ENCODE results near the gene ACAP3.

ACAP3 gene

GRCh38 chr1:1322418-1322817 is 14.7 kb upstream of the ACAP3 start:
- TF ChIP-seq CTCF (IDR thresholded peaks at IDR 0.05): no peak
- Histone ChIP-seq H3K27me3 (no peaks in the 10 kb centered on the region), H3K4me1 (ENCODE audit: control insufficient read depth in 1 of 2, insufficient read depth in 1 of 2, low read depth in 1 of 2, low read length in 1 of 2) (peaks cover 26 to 33% of the 10 kb centered on the region in 2 experiments), H3K4me3 (ENCODE audit: low read depth in 1 of 2, low read length in 1 of 2) (no peak overlapping the region), H3K36me3 (peaks cover 51% of the 10 kb centered on the region), H3K9me3 (no peaks in the 10 kb centered on the region), H3K27ac (no peak overlapping the region)

GRCh38 chr1:1321477-1321876 is 13.7 kb upstream of the ACAP3 start:
- H3K27me3 ChIP-seq: no peaks in the 10 kb centered on the region
- no peak overlapping the region for H3K27ac ChIP-seq

DNA sequence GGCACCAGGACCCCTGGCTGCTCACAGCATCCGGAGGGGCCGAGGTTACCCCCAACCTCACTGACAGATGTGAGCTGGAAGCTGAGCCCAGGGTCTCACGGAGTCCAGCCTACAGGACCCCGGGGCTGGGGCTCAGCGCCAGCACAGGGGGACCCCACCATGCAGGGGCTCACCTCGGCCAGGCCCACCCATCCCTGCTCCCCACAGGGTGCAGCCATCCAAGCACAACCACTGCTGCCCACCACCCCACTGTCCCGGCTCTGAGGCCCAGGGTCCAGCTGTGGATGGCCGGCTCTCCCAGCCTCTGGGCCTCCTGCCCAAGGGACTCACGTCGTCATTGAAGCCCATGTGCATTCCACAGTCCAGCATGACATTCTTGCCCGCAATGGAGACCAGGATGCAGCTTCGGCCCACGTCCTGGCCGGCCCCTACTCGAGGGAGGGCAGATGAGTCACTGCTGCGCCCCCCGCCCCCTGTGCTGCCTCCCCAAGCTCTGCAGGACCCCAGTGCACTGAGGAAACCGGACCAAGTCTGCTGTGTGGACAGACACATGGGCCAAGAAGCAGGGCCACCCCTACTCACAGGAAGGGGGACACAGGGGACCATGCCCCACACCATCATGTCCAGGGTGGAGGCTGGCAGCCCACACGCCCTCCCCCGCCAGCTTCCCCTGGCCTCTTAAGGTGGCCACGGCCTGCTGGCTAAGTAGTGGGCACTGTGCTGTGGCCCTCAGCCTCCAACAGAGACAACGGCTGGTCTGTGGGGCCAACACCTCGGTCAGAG is 13.1 kb upstream of the ACAP3 start:
- H3K4me3 ChIP-seq (ENCODE audit: low read depth in 1 of 2, low read length in 1 of 2): no peak overlapping the region
- no peak overlapping the region for H3K27ac ChIP-seq
- no peaks in the 10 kb centered on the region for H3K27me3 ChIP-seq
- peaks cover 19 to 26% of the 10 kb centered on the region in 2 experiments for H3K4me1 ChIP-seq (ENCODE audit: control insufficient read depth in 1 of 2, insufficient read depth in 1 of 2, low read depth in 1 of 2, low read length in 1 of 2)
- TF ChIP-seq CTCF (IDR thresholded peaks at IDR 0.05): no peak
- H3K36me3 ChIP-seq: peaks cover 49% of the 10 kb centered on the region
- H3K9me3 ChIP-seq: no peaks in the 10 kb centered on the region

More at GRCh38 chr1:1321477-1321876, 13.7 kb upstream of the ACAP3 start:
- H3K36me3 ChIP-seq: peaks cover 46% of the 10 kb centered on the region
- H3K9me3 ChIP-seq: no peaks in the 10 kb centered on the region
- no peak for TF ChIP-seq CTCF (IDR thresholded peaks at IDR 0.05)
- peaks cover 25 to 32% of the 10 kb centered on the region in 2 experiments for H3K4me1 ChIP-seq (ENCODE audit: control insufficient read depth in 1 of 2, insufficient read depth in 1 of 2, low read depth in 1 of 2, low read length in 1 of 2)
- no peak overlapping the region for H3K4me3 ChIP-seq (ENCODE audit: low read depth in 1 of 2, low read length in 1 of 2)

- peaks cover 60% of the 10 kb centered on the region for H3K36me3 ChIP-seq
- no peaks in the 10 kb centered on the region for H3K27me3 ChIP-seq
- H3K27ac ChIP-seq: no peak overlapping the region
These were observed 11.9 kb upstream of the ACAP3 start for GRCh38 chr1:1319646-1319941.

DNA sequence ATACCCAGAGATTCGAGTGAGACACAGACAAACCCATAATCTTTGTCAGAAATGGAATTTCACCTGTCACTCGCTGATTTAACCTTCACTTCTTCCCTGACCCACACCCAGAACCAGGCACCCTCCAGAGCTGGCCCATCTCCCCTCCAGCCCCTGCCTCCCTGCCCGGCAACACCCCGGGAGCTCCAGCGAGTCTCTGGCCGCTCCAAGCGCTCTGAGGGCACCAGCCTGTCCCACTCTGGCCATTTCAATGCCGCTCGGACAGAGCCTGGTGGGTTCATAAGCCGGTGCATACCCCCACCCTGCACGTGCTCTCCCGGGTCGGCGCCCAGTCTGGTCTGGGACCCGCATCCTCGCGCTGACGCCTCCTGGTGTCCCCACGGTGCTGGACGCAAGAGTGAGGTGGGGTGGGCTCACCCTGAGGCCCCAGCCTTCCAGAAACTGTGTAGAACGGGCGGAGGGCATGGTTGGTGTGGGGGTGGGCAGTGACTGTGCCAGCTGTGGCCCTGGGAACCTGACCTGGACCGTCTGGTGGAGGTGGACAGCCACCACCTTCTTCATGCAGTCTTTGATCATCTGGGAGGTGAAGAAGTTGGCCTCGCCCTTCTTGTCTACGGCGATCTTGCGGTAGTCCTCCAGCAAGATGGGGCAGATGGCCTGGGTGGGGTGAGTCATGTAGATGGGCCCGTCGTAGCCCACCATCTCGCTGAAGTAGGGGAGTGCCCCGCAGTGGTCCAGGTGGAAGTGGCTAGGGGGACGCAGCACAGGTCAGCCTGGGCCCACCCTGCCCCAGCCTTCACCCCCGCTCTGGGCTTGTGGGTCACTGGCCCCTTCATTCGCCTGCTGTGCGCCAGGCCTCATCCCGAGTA is 11.3 kb upstream of the ACAP3 start:
- Histone ChIP-seq H3K27me3 (no peaks in the 10 kb centered on the region), H3K27ac (no peak overlapping the region), H3K36me3 (peaks cover 66% of the 10 kb centered on the region), H3K4me1 (ENCODE audit: control insufficient read depth in 1 of 2, insufficient read depth in 1 of 2, low read depth in 1 of 2, low read length in 1 of 2) (peaks cover 7 to 9% of the 10 kb centered on the region in 2 experiments), H3K9me3 (no peaks in the 10 kb centered on the region), H3K4me3 (ENCODE audit: low read depth in 1 of 2, low read length in 1 of 2) (no peak overlapping the region)
- TF ChIP-seq CTCF (IDR thresholded peaks at IDR 0.05): no peak

More at GRCh38 chr1:1319646-1319941, 11.9 kb upstream of the ACAP3 start:
- no peak for TF ChIP-seq CTCF (IDR thresholded peaks at IDR 0.05)
- H3K4me1 ChIP-seq (ENCODE audit: control insufficient read depth in 1 of 2, insufficient read depth in 1 of 2, low read depth in 1 of 2, low read length in 1 of 2): peaks cover 9 to 13% of the 10 kb centered on the region in 2 experiments
- H3K9me3 ChIP-seq: no peaks in the 10 kb centered on the region
- no peak overlapping the region for H3K4me3 ChIP-seq (ENCODE audit: low read depth in 1 of 2, low read length in 1 of 2)
